Breast epithelium (tissue), 4 donors: ENCODE results near the gene INPPL1. TPM values are rescaled to one million over a fixed set of nuclear protein-coding genes. Genes with fewer than 3 reads are reported as not detected.

ENCODE experiments used
- DNase-seq, 2 donors: peaks; one replicate each; pipeline ENCODE4 v3.0.0-alpha.2; 2019; ENCODE audit warnings: low spot score in 2 of 2
- H3K27ac ChIP-seq, 2 donors: fragments of 200-600 bp; sonication (generic) in 1 of 2; one replicate each; pipeline ENCODE4 v1.5.1; 2016 to 2019; ENCODE audit warnings: mild to moderate bottlenecking in 1 of 2
- H3K27me3 ChIP-seq, 2 donors: fragments of 200-600 bp; sonication (generic) in 1 of 2; one replicate each; pipeline versions ENCODE4 v1.5.1 to v1.6.0; 2017 to 2019; ENCODE audit warnings: control low read depth in 1 of 2, mild to moderate bottlenecking in 1 of 2
- H3K36me3 ChIP-seq: fragments of 200-600 bp; one replicate; pipeline ENCODE4 v1.5.1; 2019
- H3K4me1 ChIP-seq, 2 donors: fragments of 200-600 bp; sonication (generic); one replicate each; pipeline ENCODE4 v1.5.1; 2016 to 2019; ENCODE audit warnings: control low read depth in 1 of 2
- H3K4me3 ChIP-seq, 3 donors: fragments of 200-600 bp; sonication (generic); 1 replicate in 2 of 3; 2 replicates in 1 of 3; pipeline ENCODE4 v1.5.1; 2016 to 2019; ENCODE audit warnings: mild to moderate bottlenecking in 3 of 3, moderate library complexity in 2 of 3
- H3K9me3 ChIP-seq, 2 donors: fragments of 200-600 bp; sonication (generic) in 1 of 2; one replicate each; pipeline ENCODE4 v1.5.1; 2016 to 2019; ENCODE audit warnings: control low read depth in 1 of 2
- CTCF ChIP-seq, 3 donors: fragments of 450-650 bp; IDR thresholded peaks; one replicate each; pipeline ENCODE4 v1.5.1; 2016 to 2017; ENCODE audit warnings: antibody characterized with exemption in 3 of 3, mild to moderate bottlenecking in 3 of 3, moderate library complexity in 3 of 3
- POLR2A ChIP-seq: fragments of 450-650 bp; IDR thresholded peaks from one replicate; pipeline ENCODE4 v1.6.1; 2016; ENCODE audit warnings: antibody characterized with exemption, mild to moderate bottlenecking, moderate library complexity
- POLR2AphosphoS5 ChIP-seq, 3 donors: sonication (generic); formaldehyde crosslinking; IDR thresholded peaks; one replicate each; pipeline ENCODE4 v1.6.1; 2017; ENCODE audit warnings: antibody characterized with exemption in 3 of 3
- intact Hi-C: fragments of 100-400 bp; cut with DNase I; formaldehyde crosslinking; loops from one replicate; pipeline ENCODE4 v1.15.1; 2023; ENCODE audit warnings: low total_unique reads
- total RNA-seq, 3 donors: library from RNA; depleted of rRNA; stranded (reverse); fragments of >200 nt; gene quantifications; one replicate each; pipeline ENCODE4 v1.1.0, GENCODE V29; 2016

Gene INPPL1
- total RNA-seq, 3 donors from 2014 or later: 47.2 to 91.8 (median 73.1) TPM

GRCh38 chr11:72243173-72244059 lies 18.8 kb downstream of the INPPL1 start:
- peaks cover 0 to 15% of the 10 kb centered on the region in 2 donors for H3K4me1 ChIP-seq
- peak in 1 of 2 donors; percentile 38 for DNase-seq
- H3K27ac ChIP-seq: no peak overlapping the region
- no peaks in the 10 kb centered on the region for H3K9me3 ChIP-seq
- peaks cover 6 to 29% of the 10 kb centered on the region in 2 donors for H3K27me3 ChIP-seq
- H3K4me3 ChIP-seq: peak overlapping the region in 2 of 3 donors; percentile 45 to 57
- intact Hi-C loops: loop anchor here (10.0 kb wide), 1 partner anchor 219 kb away; no protein-coding TSS in a partner anchor
- H3K36me3 ChIP-seq: no peaks in the 10 kb centered on the region
- no peak for TF ChIP-seq POLR2A
- no peak for TF ChIP-seq CTCF (IDR thresholded peaks at IDR 0.05)
- no peak for TF ChIP-seq POLR2AphosphoS5 (IDR thresholded peaks at IDR 0.05)

GRCh38 chr11:72244060-72244360 lies 19.4 kb downstream of the INPPL1 start, which contains the start of gene PHOX2A:
Gene PHOX2A (minus strand): TSS chr11:72244176. CDS start chr11:72244004, 172 bp downstream.
- H3K27me3 ChIP-seq: peaks cover 6 to 29% of the 10 kb centered on the region in 2 donors
- H3K4me3 ChIP-seq: peak within 1 kb of the TSS in 2 of 3 donors; percentile 45 to 57
- no peaks in the 10 kb centered on the region for H3K36me3 ChIP-seq
- H3K9me3 ChIP-seq: no peaks in the 10 kb centered on the region
- peaks cover 0 to 15% of the 10 kb centered on the region in 2 donors for H3K4me1 ChIP-seq
- TF ChIP-seq POLR2A: no peak
- no peak for TF ChIP-seq CTCF (IDR thresholded peaks at IDR 0.05)
- TF ChIP-seq POLR2AphosphoS5 (IDR thresholded peaks at IDR 0.05): no peak
- no peak for DNase-seq
- H3K27ac ChIP-seq: no peak within 1 kb of the TSS
- intact Hi-C loops: loop anchor here (10.0 kb wide), 1 partner anchor 219 kb away; no protein-coding TSS in a partner anchor

GRCh38 chr11:72244361-72245262 lies 20.0 kb downstream of the INPPL1 start:
- H3K9me3 ChIP-seq: no peaks in the 10 kb centered on the region
- H3K4me3 ChIP-seq: peak overlapping the region in 2 of 3 donors; percentile 45 to 57
- H3K4me1 ChIP-seq: peaks cover 0 to 13% of the 10 kb centered on the region in 2 donors
- no peak overlapping the region for H3K27ac ChIP-seq
- intact Hi-C loops: loop anchor here (10.0 kb wide), 1 partner anchor 220 kb away; no protein-coding TSS in a partner anchor
- no peaks in the 10 kb centered on the region for H3K36me3 ChIP-seq
- peaks cover 6 to 29% of the 10 kb centered on the region in 2 donors for H3K27me3 ChIP-seq
- DNase-seq: no peak
- TF ChIP-seq CTCF (IDR thresholded peaks at IDR 0.05) (no peak), POLR2AphosphoS5 (IDR thresholded peaks at IDR 0.05) (no peak), POLR2A (no peak)

- H3K36me3 ChIP-seq: no peaks in the 10 kb centered on the region
- peaks cover 0 to 6% of the 10 kb centered on the region in 2 donors for H3K4me1 ChIP-seq
- no peak for DNase-seq
- no peak overlapping the region for H3K4me3 ChIP-seq
- TF ChIP-seq CTCF (IDR thresholded peaks at IDR 0.05): no peak
- TF ChIP-seq POLR2AphosphoS5 (IDR thresholded peaks at IDR 0.05): no peak
- no peak for TF ChIP-seq POLR2A
- no peak overlapping the region for H3K27ac ChIP-seq
- intact Hi-C loops: loop anchor here (10.0 kb wide), 1 partner anchor 221 kb away; no protein-coding TSS in a partner anchor
- no peaks in the 10 kb centered on the region for H3K9me3 ChIP-seq
- H3K27me3 ChIP-seq: peaks cover 6 to 29% of the 10 kb centered on the region in 2 donors
Observed at GRCh38 chr11:72245263-72245816, 20.8 kb downstream of the INPPL1 start.
